GM19240 (cell line): Measurements from ENCODE around the gene ADGB.
"Not testable (repeated sequence)": the region's sequence is repeated elsewhere in the genome, so short reads cannot be mapped to it uniquely, and the experiment has no call there.

Experiments
- DNase-seq: peaks from one replicate; pipeline ENCODE4 v3.0.0; 2011; ENCODE audit warnings: low spot score; ENCODE audit not compliant: insufficient read length

The ADGB gene

DNA sequence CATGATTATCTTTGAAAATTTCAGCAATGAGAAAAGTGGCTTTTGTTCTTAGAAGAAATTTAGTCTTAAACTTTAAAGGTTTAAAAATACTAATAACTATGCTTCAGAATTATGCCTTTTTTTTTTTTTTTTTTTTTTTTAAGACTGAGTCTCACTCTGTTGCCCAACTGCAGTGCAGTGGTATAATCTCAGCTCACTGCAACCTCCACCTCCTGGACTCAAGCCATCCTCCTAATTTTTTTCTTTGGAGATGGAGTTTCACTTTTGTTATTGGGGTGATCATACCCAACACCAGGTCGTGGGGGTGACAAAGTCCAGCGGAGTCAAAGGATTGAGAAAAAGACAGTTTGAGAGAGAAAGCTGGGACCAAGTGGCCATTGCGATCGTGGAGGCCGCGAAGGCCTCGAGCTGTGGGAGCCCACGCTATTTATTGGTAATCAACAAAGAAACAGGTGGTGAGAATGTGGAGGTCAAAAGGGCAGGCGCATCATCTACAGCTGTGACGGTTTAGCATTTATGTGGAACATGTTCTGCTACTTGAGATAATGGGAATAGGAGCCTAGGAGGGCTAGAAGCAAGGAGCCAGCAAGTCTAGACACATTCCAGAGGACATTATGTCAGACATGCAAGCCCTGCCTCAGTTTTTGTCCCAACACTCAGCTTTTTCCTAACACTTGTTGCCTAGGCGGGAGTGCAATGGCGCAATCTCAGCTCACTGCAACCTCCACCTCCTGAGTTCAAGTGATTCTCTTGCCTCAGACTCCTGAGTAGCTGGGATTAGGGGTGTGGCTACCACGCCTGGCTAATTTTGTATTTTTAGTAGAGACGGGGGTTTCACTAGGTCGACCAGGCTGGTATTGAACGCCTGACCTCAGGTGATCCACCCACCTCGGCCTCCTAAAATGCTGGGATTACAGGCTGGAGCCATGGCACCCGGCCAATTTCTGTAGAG, 217.0 kb downstream of the ADGB start:
- not testable (repeated sequence) for DNase-seq

DNA sequence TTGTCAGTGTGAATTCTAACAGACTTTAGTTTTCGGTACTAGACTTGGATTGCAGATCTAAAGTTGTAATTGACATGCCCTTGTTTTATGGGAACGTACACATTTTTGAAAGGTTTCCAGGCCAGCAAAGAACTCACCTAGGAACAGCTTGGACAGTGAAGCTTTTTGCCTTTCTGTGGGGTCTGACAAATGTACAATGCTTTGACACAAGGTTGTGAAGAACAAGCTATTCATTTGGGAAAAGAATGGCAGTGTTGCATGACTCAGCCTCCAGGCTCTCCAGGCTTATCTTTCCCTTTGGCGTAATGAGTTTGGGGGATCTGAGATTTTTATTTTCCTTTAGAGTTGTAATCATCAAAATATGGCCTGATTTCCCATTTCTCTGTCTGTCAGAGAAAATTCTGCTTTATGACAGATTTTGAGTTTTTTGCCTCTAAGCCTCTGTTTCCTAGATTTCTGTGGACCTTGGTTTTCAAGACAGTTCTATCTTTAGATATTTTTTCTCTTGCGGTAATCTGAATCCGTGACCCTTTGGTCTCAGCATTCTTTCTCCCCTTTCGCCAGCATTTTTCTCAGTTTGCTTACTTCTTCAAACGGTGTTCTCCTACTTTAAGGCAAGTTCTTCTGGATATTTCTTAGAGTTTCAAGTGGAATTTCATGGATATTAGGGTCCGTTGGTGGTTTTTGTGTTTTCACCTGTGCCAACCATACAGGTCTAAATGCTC, 221.0 kb downstream of the ADGB start:
- DNase-seq = no peak

DNA sequence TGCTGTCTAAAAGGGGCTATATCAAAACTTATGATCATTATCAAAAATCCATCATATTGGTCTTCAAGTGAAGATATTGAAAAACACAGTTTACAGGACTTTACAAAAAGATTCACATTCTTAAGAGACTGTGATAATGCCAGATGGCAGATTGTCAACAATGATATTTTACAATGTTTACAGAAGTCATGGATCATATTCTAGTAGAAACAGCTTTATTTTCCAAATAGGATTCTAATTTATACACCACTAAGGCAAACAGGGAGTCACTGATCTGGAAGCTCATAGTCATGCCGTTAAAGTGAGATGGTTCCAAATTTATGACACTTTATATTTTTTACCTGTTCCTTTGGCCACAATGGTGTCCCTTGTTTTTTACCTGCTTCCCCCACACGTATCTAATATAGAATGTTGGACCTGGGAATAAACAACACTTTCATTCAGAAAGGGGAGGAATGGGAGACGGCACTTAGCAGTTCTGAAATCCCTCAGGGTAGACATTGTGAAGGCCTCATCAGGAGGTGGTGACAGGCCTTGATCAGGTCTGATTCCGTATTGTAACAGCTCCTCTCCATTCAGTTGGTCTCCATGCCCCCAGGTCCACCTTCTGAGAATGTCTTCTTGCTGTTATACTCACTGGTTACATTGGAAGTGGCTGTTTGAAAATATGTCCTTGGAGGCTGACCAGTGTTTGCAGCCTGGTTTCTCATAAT, 228.6 kb downstream of the ADGB start:
- no peak for DNase-seq

DNA sequence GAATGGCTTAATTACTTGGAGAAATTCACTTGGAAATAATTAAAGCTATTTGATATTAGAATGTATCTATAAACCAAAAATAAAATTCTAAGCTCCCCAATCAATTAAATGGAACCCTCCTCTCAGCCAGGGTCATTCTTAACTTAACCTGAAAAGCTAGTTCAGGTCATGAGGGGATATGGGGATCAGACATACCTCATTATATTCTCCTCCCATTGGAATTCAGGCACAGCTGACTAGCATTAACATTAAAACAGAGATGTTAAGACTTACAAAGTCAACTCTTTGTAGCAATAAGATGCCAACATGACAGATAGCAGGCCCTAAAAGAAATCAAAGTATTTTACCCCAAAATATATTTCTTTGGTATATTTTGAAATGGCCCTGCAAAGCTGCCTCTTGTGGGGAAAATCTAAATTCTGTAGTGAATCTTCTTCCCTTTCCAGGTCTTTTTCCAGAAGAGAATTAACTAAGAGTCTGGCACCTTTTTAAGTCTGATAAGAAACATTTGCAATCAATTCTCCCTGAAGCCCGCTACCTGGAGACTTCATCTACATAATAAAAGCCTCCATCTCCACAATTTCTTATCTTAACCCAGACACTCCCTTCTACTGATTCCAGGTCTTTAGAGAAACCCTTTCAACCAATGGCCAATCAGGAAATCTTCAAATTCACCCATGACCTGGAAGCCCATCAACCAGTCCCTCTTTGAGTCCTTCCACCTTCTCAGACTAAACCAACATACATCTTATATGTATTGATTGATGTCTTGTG, 231.2 kb downstream of the ADGB start:
- DNase-seq = no peak

DNA sequence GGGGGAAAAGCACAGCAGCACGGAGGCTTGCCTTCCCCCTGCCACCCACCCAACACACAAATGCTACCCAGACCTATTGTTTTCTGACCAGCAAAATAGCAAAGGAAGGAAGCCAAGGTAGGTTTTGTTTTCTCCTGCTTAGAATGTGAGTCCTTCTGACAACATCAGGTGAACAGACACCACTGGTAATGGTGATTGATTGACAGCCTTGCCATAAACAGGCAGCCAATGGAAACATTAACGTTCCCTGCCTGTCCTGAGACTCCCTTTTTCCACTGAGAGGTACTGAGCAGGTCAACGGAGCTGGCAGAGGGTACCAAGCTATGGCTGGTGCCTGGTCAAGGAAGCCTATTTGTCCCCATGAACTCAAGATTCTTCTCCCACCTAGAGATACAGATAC, 234.4 kb downstream of the ADGB start:
- no peak for DNase-seq

DNA sequence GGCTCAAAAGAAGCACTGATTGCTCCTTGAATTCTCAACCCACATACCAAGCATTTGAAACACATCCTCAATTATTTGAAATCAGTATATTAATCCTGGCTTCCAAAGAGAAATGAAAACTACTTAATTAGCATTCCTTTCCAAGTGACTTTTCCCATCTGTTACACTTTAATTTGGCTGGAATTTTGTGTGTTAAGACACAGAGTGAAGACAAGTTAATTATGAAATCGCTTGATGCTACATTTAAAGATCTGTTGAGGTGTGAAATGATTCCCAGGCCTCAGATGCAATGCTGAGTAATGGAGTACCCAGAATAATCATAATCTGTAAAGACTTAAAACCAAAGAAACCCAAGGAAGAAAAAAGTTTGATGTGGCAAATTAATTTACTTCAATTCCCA, 241.4 kb downstream of the ADGB start:
- no peak for DNase-seq

DNA sequence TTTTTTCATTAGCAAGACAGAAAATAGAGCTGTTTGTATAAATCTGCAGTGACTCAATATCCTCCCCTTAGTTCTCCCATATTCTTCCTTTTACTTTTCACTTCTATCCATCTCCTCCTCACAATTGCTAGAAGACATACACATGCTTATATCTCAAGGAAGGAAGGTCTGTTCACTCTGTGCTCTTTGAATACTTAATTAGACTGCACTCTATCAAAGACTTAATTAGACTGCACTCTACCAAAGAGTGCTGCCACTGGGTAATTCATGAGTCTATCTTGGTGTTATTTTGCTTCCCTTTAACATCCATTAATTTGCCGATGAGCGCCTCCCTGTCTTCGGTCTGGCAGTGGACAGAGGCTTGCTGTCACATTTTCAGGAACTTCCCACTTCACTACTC, 241.9 kb downstream of the ADGB start:
- no peak for DNase-seq

DNA sequence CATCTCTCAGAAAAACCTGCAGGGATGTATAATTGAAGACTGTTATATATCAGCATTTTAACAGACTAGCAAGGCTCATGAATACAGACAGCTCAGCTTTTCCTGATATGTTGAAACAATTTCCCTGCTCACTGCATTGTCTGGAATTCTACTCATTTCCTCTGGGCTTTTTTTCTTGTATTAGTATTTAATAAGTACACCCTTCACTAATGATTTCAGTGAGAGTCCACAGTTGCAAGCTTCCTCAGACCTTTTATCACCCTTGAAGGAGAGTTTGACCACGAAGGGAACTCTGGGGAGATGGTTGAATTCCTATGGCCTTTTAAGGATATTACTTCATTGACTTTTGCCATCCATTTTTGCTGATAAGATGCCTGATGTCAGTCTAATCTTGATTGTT, 248.7 kb downstream of the ADGB start:
- no peak for DNase-seq

DNA sequence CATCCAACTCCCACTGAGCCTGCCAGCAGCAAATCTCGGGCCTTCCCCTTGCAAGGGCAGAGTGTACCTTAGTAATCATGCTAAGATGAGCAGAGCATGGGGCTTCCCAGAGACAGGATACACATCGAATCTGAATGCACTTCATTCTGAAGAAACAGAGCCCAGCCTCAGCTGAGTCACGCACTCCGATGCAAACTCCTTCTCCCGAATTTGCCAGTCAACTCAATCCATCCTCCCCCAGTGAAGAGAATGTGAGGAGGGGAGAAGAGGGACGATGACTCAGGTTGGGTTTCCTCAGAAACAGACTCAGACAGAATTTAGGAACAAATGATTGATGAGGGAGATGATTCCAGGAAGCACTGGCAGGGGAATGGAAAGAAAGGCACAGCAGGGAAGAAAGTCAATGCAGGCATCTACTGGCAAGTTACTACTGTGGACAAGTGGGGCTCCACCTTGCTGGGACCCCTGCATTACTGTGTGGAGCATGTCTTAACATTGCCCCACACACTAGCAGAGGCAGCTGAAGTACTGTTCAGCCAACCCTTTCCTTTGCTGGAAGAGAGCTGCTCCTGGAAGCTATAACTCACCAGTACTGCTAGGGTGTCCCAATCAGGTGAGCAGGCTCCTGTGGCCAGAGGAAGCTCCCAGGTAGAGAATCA, 251.6 kb downstream of the ADGB start:
- DNase-seq = no peak

DNA sequence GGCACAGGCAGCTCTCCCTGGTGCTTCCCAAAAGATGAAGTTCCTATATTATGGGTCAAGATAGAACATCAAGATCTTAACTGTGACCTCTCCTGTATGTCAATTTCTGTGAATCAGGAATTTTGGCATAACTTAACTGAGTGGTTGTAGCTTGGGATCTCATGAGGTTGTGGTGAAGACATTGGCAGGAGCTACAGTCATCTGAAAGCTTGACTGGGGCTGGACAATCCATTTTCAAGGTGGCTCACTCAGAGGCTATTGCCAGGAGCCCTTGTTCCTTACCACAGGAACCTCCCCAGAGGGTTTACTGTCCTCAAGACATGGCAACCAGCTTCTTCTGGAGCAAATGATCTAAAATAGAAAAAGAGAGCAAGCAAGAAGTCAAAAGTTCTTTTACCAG, 252.2 kb downstream of the ADGB start:
- no peak for DNase-seq

DNA sequence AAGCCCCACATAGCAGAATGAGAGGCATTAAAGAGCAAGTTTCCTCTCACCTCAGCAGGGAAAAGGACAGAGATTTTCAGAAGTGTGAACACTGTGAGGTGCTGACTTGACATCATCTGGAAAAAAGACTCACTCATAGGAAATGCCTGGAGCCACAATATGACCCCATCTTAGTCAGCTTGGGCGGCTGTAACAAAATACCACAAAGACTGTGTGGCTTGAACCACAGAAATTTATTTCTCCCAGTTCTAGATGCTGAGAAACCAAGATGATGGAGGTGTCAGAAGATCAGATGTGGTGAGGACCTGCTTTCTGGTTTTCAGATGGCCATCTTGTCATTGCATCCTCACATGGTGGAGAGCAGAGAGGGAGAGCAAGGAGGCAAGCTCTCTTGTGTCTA, 253.1 kb downstream of the ADGB start:
- DNase-seq = no peak

DNA sequence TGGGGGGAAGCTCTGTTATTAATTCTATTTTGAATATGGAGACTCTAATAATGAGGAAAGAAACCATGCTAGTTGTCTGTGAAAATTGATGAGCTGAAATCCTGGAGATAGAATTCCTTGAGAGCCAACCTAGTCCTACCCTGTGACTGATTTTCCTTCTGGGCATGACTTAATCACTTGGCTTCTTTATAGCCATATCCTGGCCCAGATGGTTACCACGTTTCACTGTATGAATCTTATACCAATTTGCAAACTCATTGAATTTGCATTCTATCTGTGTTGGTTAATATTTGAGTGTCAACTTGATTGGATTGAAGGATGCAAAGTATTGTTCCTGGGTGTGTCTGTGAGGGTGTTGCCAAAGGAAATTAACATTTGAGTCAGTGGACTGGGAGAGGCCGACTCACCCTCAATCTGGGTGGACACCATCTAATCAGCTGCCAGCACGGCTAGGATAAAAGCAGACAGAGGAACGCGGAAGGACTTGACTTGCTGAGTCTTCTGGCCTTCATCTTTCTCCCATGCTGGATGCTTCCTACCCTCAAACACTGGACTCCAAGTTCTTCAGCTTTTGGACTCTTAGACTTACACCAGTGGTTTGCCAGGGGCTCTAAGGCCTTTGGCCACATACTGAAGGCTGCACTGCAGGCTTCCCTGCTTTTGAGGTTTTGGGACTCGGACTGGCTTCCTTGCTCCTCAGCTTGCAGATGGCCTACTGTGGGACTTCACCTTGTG, 255.9 kb downstream of the ADGB start:
- DNase-seq = not testable (repeated sequence)

DNA sequence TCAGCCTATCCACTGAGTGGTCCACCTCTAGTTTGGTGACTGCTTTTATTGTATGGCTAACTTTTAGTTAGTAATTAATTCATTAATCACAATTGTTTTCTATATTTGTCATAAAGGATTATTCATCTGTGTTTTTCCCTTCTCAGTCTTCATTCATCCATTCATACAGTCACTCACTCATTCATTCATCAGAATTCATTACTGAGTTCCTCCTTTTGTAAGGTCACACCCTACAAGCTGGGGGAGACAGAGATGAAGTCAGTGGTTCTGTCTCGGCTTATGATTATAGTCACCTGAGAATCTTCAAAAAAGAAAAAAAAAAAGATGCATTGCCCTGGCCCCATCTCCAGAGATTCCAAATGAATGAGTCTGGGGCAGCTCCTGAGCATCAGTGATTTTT, 257.1 kb downstream of the ADGB start:
- no peak for DNase-seq

DNA sequence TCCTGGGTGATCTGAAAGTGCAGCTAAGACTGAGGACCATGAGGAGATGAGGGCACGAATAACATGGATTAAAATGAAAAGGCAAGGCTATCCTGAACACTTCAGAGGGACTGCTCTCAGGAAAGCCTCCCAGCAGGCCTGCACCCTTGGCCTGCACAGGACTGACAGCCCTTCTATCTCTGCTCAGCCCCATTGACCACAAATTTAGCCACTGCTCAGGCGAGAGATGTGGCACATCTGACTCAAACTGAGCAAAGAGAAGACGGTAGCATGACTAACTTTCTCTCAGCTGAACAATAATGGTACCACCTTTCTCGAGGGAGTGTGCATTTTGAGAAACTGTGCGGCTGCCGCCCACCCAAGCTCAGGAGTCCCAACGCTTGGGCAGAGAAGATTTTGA, 257.5 kb downstream of the ADGB start:
- no peak for DNase-seq

DNA sequence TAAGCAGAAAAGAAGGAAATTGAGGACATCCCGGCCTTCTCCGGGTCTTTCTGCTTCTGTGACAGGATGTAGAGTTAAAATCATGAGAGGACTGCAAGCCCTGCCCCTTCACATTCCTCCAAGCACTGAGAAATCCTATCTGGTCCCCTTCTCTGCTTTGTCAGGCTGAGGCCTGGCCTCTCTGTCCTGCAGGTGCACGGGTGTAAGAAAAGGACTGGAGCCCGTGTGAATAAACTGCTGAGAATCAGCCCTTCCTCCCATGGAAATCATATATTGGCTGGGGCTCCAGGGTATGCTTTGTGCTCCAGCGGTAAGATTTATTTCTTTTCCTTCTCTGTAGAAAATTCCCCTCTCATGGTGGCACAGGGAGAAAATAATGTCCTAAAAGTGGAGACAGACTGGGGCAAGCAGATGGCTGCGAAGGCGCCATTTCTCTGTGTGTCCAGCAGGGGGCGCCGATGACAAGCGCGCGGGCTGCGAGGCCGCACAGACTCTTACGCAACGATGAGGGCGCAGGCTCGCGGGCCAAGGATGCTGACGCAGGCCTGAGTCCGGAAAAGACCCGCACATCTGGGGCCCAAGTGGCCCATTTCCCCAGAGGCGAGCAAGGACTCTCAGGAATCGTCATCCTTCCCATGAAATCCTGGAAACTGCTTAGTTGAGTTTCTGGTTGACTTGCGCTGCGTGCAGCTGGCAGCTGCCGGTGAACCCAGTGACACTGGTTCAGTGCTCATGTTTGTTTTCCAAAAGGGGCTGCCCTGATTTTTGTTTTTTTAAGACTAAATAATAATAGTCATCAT, 258.6 kb downstream of the ADGB start:
- peak; percentile 50 for DNase-seq

DNA sequence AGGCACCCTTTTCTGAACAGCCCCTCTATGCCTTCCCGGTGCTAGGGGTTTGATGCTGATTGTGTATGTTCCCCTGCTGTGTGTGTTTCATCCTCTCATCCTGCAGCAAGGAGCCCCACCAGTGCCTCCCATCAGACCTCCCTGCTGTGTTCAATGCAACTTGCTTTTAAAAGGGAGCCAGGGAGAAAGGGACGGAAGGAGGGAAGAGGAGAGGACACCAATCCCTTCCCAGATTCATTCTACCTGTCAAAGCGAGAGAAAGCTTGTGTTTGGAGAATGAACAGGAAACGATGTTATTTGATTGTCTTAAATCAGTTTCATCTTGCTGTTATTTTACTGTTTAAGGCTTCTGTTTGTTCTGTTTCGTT, 259.2 kb downstream of the ADGB start:
- no peak for DNase-seq

DNA sequence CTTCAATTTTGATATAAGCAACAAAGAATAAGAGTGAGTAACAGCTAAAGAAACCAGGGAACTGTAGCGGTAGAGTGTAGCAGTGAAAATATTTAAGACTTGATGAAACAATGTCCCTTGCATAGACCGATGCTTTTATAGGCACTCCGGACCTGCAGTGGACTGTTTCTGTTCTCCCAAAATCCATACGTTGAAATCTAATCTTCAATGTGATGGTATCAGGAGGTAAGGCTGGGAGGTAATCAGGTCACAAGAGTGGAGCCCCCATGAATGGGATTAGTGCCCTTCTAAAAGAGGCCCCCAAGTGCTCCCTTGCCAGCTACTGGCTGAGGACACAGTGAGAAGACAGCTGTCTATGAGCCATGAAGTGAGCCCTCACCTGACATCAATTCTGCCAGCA, 260.4 kb downstream of the ADGB start:
- DNase-seq = no peak

DNA sequence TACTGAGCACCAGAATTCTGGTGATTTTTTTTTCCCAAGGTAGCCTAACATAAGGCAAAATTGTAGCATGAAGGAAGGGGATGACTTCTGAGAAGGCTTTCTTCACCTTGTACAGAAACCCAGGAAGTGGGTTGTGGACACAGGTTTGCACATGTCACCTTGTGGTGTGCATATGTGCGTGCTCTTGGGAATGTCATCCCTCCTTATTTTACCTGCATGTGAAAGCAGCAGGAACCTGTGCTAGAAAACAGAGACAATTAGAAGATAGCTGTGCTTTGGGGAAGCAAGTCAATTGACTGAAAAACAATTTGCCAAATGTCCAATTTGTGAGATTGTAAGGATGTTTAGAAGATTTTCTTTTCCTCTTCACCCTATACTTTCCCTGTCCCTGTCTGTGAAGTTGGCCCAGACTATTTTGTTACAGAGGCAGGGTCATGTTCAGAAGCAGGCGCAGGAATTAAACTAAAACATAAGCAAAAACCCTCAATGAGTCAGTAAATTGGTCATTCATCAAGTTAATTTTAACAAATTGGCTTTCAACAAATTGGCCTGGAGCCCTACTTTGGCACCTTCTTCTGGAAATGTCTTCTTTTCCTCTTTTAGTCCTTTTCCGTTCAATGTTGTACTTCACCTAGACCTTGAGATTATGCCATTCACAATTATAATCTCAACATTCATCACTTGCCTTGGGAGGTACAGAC, 261.2 kb downstream of the ADGB start:
- DNase-seq = no peak

DNA sequence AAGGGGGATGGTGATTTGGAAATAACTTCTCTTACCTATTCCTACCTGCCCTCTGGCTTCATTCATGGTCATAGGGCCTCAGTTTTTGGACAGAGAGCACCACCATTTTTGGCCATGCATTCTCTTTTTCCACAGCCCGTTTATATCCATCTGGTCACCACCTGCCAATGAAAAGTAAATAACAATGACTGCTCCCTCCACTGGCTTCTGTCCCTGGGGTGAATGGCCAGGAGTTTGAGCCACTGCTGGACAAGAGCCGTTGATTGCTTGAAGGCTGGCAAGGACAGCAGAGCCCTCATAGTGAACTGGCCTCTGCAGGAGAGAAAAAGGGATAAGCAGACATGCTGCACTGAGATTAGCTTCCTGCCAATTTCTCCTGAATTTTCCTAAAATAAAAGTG, 261.8 kb downstream of the ADGB start:
- no peak for DNase-seq
